GM04503 (cell line): ENCODE results near the gene RAB4A.
A peak's percentile ranks its signal among the peaks of the same experiment; 100 is the strongest.
"Not testable (repeated sequence)": the region's sequence is repeated elsewhere in the genome, so short reads cannot be mapped to it uniquely, and the experiment has no call there.

Experiments
- DNase-seq: peaks from one replicate; pipeline ENCODE4 v3.0.0-alpha.2; 2012; ENCODE audit warnings: low read depth

Gene RAB4A

DNA sequence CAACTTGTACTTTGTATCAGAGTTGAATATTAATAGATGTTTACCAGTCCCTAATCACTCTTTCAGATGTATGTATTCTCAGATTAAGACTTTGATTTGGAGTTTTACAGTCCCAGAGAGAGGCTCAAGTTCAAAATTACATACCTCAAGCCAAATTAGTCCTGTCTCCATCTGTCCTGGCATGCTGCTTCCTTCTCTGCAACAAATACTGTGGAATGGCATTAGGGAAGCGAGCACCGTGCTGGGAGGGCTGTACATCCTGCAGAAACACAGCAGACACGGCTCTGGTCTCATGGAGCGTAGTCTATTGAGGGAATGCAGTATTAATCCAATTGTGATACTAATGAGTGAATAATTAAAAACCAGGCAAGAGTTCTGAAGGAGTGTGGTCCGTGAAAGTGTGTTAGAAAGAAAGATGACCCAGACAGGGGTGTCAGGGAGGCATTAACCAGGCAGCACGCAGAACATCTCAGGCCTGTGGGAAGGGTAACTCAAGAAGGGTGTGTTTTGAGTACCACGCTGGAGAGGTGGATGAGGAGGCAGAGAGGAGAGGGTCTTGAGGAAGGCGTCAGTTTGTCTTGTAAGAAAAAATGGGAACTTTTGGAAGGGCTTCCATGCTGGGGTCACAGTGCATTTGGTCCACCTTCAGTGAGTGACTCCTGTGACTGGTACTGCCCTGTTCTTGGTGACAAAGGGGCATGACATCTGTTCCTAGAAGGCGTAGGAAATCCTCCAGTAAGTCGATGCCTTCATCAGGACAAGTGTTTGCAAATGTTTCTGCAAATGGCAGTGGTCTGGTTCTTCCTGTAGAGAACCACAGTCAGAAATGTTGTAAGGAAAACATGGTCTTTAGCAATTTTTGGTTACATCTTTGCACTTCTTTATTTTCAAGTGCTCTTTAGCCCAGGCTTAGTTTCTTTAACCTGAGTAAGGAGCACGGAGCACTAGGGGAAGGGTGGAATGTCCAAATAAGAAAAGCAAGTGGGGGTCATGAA is 1.6 kb downstream of the RAB4A start:
- DNase-seq = no peak

DNA sequence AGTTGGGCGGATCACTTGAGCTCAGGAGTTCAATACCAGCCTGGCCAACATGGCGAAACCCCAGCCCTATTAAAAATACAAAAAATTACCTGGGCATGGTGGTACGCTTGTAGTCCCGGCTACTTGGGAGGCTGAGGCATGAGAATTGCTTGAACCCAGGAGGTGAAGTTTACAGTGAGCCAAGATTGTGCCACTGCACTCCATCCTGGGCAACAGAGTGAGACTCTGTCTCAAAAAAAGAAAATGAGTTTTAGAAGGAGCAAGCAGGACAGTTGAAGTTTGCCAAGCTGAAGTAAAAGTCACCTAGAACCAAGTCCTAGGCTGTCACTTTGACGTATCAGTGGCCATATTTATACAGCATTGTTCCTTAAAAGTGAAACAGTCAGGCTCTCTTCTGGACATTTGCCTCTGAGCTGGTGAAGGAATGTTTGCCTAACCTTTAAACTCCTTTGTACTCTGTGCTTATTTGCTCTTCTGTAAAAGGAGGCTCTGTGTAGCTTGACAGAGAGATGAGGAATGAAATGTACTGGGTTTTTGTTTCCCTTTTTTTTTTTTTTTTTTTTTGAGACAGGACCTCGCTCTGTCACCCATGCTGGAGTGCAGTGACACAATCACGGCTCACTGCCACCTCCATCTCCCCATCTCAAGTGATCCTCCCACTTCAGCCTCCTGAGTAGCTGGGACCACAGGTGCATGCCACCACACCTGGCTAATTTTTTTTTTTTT is 2.8 kb downstream of the RAB4A start:
- no peak for DNase-seq

DNA sequence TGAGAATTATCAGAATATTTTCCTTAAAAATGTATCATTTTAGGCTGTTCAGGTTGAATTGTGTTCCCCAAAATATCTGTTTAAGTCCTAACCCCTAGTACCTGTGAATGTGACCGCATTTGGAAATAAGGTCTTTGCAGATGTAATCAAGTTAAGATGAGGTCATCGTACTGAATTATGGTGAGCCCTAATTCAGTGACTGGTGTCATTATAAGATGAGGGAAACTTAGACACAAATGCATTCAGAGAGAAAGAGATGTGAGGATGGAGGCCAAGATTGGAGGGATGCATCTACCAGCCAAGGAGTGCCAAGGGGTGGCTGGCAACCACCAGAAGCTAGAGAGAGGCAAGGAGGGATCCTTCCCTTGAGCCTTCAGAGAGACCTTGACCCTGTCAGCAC is 4.1 kb downstream of the RAB4A start:
- DNase-seq = no peak

DNA sequence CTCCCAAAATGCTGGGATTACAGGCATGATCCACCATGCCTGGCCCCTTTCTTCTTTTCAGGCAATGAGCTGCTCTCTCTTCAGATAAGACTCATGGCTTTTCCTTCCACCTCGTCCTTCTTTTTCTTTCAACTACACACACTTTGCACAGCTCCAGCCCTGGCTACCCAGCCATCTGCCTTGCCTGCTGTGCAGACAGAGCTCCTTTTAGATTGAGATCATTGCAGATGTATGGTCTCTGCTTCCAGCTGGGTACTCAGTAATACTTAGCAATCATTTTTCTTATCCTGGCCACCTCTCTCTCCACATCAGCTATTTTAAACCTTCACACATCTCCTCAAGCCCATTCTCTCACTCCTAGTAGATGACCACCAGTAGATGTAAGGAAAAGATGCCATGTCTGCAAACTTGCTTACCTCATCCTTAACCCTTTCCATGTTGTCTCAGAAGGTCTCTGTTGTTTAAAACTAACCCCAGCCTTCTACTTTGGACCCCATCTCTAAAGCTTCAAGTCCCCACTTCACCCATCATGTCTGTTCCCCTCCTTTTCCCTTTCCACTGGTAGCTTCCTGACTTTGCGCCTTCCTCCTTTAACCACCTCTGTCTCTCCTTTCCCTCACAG is 7.3 kb downstream of the RAB4A start:
- DNase-seq = no peak

DNA sequence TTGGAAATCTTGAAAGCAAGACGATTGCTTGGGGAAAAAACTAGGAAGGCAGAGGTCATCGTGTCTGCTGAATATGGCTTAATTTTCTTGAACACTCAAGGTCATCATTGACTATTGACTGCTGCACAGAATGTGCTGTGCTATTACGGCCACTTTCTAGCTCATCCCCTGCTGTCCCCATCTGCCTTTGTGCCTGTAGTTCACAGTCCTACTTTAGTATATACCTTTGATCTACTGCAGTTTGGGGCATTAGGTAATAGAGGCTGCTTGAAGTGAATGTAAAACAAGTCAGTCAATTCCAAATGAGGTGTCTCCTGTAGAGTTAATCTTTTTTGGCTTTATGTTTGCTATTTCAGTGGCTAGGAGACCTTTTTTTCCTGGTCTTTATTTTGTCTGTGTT is 8.3 kb downstream of the RAB4A start:
- DNase-seq = no peak

DNA sequence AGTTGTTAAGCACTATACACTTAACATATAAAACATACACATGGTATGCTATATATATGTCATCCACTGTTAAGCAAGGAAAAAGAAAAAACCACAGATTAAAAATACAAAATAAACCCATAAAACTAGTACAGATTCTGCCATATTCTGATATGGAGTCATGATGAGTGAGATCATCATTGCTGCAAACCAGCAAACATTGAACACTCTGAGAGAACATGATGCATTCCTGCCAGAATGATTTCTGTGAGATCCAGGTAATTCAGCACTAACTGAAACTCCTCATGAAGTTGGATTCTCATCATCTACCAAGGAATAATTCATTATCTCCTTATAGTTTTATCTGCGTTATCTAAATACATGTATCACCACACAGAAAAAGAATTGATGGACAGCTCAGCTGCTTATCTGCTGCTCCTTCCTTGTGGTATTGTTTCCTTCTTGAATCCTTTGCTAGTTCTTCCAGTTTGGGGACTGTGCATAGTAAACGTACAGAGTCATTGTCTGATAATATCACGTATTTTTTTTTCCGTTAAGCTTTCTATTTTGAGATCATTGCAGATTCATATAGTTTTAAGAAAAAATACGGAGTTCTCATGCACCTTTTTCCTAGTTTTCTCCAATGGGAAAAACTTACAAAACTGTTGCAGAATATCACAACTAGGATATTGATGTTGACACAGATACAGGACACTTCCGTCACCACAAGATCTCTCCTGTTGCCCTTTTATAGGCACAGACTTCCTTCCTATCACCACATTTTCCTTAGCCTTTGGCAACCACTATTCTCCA is 9.3 kb downstream of the RAB4A start:
- no peak for DNase-seq

DNA sequence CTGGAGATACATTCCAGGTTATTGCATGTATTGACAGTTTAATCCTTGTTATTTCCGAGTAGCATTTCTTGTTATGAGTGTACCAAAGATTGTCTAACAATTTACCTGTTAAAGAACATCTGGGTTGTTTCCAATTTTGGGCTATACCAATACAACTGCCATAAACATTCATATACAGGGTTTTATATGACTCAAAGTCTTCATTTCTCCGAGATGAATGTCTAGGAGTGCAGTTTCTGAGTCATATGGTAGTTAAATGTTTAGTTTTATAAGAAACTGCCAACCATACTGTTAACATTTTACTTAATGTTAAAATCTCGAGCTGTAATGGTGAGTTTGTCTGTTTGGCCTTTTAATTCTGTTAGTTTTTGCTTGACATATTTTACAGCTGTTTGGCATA is 10.0 kb downstream of the RAB4A start:
- DNase-seq = no peak

DNA sequence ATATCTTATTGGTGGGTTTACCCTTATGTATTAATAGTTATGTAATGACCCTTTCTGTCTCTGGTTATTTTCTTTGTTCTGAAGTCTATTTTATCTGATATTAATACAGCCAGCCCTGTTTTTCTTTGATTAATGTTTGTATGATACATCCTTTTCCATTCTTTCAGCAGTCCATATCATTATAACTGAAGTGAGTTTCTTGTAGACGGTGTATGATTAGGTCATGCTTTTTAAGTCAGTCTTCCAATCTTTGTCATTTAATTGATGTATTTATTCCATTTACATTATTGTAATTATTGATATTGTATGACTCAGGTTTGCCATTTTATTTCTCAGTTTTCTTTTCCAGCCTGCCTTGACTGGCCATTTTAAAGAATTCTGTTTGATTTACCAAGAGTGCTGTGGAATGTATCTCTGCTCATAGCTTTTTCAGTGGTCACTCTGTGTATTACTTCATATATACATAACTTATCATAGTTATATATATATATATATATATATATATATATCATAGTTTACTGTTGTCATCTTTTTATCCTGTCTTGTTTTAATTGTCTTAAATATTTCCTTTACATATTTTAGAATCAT is 10.5 kb downstream of the RAB4A start:
- DNase-seq = no peak

DNA sequence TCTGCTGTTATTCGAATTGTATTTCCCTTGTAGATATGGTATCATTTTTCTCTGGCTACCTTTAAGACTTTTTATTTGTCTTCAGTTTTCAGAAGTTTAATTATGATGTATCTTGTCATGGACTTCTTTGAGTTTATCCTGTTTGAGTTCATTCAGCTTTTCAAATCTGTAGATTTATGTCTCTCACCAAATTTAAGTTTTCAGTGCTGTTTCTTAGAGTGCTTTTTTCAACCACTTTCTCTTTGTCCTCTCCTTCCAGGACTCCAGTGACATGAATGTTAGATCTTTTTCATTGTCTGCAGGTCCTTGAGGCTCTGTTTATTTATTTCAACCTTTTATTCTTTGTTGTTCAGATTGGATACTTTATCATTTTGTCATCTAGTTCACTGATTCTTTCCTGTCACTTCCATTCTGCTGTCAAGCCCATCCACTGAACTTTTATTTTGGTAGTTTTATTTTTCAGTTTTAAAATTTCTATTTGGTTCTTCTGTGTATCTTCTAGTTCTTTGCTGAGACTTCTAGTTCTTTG is 11.4 kb downstream of the RAB4A start:
- DNase-seq = no peak

DNA sequence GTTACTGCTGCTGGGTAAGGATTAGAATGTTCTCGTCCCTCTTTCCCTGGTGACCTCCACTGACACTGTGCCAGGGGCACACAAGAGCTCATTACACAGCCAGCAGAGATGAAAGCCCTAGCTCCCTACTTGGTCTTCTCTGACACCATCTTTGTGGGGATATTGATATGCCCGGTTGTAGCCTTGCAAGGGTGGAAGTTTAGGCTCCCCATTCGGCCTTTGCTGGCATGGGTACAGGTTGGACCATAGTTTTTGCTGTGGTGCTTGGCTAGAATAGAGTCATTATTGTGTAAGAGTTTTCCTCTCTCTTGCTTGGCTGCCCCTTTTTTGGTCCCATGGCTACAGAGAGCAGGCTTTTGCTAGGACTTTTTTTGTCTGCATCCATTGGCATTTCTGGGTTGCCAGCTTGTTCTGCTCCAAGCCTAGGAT is 12.3 kb downstream of the RAB4A start:
- DNase-seq = no peak

DNA sequence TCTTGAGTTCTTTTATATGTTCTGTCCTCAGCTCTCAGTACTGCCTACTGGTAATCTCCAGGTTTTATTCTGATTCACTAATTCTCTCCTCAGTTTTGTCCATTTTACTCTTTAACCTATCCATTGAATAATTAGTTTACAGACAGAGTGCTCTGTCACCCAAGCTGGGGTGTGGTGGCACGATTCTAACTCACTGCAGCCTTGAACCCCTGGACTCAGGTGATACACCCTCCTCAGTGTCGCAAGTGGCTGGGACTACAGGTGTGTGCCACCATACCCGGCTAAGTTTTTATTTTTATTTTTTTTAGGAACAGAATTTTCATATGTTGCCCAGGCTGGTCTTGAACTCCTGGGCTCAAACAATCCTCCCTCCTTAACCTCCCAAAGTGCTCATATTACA is 14.0 kb downstream of the RAB4A start:
- no peak for DNase-seq

DNA sequence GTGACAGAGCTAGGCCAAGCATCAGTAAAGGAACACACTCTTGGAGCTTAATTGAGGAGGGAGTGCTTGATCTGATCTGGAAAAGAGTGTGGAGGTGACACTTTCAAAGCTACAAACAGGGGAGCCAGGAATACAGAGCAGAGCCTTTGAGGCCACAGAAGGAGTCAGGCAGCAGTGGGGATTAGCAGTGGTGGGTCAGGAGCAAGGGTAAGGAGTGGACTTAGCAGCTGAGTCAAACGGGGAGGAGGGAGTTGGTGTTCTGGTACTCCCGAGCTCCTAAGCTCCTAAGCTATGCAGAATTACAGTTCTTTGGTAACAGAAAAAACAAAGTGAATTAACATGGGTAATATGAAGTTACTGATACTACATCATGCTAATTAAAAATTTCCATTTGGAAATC is 14.5 kb downstream of the RAB4A start:
- no peak for DNase-seq

DNA sequence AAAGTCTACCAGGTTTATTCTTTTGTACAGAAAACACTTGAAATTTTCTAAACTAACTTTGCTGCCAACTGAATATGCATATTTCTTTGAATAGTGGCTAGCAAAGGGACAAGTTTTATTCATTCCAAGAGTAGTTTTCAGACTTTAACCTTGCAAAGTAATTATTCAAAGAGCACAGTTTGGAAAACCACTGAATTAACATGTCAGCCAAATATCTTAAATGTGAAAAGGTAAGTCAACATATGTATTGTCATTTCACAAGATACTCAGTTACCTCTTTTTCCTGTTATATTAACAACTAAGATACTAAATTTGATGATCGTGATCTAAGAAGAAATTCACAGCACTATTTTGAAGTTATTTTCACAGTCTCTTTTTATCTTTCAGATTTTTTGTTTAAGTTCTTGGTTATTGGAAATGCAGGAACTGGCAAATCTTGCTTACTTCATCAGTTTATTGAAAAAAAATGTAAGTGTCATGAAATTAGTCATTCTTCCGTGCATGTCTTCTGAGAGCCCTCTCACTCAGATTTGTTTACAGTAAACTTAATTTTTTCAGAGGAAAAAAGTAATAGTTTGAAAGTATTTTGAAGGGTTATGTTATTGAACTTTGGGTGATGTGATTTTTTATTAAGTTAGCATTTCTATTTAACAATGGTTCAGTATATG is 15.3 kb downstream of the RAB4A start:
- no peak for DNase-seq

DNA sequence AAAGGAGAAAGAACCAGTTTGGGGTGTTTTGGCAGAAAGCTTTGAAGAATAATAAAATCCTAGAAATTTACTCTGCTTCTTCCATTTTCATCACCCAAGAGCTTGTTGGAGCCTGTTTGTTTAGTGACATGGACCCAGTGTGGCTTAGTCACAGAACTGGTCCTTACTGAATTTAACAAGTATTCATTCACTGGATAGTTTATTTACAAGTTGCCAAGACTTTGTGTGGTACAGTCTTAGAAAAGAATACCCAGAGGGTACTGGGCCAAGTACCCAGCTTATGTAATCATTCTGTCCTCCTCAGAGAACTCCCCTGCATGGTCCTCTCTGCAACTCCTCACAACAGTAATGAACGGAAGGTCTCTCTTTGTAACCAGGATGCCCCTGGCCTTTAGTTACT is 16.4 kb downstream of the RAB4A start:
- DNase-seq = no peak

DNA sequence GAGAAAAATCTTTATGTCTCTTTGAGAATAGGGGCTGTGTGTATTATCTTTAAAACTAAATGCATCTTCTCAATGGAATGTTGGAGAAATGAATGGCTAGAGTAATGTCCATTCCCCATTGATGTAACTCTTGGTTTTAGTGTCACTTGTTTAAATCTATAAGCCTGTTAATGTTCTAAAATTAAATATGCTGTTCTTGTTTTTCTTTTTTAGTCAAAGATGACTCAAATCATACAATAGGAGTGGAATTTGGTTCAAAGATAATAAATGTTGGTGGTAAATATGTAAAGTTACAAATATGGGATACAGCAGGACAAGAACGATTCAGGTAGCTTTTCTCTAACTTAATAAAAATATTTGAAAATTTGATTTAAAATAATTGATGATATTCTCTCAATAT is 17.6 kb downstream of the RAB4A start:
- DNase-seq = no peak

DNA sequence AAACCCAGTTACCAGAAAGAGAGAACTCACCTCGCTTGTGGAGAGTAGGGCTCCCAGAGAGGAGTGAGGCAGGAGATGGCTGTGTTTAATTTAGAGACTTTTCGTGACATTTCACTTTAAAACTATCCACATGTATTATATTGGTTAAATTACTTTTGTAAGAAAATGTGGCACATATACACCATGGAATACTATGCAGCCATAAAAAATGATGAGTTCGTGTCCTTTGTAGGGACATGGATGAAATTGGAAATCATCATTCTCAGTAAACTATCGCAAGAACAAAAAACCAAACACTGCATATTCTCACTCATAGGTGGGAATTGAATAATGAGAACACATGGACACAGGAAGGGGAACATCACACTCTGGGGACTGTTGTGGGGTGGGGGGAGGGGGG is 20.8 kb downstream of the RAB4A start:
- DNase-seq = not testable (repeated sequence)

DNA sequence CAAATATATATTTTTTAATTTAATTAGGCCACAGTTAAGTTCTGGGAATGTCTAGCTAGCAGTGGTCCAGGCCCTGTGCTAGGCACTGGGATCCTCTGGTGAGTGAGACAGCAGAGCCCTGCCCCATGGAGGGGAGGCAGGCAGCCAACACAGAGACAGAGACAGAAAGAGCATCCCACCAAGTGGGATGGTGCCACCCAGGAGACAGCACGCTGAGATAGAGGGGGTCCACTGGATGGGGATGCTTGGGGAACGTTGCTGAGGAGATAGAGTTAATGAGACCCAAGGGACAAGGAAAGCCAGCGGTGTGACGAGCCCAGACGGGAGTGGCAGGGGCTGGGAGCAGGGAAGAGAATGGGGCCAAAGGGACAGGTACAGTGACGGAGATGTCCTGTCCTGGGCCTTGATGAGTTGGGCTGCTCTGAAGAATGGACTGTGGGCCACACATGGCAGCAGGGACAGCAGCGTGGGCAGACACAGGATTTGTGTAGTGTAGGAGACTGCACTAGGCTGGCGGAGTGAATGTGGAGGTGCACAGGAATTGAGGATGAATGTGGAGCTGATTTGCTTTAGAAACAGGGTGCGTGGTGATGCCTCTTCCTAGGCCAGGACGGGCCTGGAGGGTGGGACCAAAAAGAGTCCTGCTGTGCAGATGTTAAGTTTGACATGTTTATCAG is 22.8 kb downstream of the RAB4A start:
- DNase-seq = no peak

DNA sequence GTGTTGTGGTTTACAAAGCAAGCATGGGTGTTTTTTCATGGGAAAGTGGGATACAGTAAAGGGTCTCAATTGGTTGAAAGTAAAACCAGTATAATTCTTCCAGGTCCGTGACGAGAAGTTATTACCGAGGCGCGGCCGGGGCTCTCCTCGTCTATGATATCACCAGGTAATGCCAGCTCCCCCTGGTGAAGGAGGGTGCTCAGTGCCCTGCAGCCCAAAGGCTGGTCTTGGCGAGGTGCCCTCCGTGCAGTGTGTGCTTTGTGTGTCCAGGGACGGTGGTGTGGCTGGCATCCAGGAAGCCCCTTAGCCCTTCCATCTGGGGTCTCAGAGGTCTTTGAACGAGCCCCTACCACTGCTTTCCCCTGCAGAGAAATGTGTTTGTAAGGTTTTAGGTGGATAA is 24.8 kb downstream of the RAB4A start:
- no peak for DNase-seq

DNA sequence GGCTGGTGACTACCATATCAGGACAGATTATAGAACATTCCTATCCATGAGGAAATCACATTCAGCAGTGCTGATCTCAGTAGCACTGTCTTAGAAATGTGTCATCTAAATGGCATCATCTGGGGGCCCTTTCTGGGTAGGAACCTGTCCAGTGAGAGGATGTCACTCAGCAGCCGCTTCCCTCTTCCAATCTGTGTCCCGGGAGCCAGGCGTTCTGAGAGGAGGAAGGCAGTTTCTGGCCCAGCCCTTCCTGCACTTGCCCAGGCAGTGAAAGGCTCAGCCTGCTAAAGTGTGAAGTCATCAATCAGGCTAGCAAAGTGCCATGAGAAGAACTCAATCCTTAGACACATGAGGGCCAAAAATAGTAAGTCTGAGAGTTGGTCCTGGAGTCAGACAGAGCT is 25.6 kb downstream of the RAB4A start:
- peak; percentile 59 for DNase-seq

DNA sequence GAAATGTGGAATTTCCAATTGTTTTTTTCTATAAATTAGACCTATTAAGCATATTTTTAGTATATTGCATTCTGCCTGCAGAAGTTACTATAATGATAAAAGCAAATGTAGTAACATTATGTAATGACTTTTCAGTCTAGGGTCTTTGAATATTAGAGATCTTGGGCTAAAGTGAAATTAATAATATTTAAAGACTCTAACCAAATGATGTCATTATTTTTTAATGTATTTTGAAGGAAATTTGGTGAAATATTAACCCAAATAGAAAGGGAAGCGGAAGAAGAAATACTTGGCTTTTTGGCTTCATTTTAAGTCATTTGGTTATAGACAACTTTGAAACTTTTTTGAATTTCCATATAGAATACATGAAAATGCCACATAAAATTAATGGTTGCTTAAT is 26.8 kb downstream of the RAB4A start:
- DNase-seq = no peak
